Measurements from ENCODE around the gene CST11. TPM values are rescaled to one million over a fixed set of nuclear protein-coding genes. Genes with fewer than 3 reads are reported as not detected.

The CST11 gene
- total and polyA plus RNA-seq, 2 donors (not counting 3 experiments of a cell fraction or from before 2014, with no cell fraction given): not detected

DNA sequence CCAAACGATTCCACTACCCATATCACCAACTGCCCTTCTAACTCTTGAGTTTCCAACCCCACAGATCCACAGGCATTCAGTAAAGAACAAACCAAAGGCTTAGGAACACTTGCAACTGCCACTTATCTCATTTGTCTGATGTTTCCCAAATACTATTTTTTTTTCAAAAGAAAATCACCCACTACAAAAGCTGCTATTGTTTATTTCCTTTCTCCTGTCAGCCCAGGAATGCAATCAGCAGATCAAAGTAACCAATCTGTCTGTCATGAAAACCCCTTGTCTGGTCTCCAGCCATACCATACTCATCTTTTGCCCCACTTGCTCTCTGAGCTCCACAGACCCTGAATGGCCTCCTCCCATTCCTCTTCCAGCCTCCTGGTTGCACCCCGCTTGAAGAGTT, 29.5 kb upstream of the CST11 start:
- DNase-seq (ENCODE audit: low read depth, low spot score): no peak
- Histone ChIP-seq H3K9ac (replicated peaks; ENCODE audit: extremely low read depth, insufficient read depth, low read length) (no peak overlapping the region), H3K36me3 (ENCODE audit: control insufficient read depth in 2 of 2, extremely low read depth in 1 of 2, insufficient read depth in 2 of 2, low read length in 2 of 2) (no peaks in the 10 kb centered on the region), H3K4me3 (replicated peaks in 1 of 3; ENCODE audit: insufficient read depth in 1 of 3, low read depth in 1 of 3, low read length in 3 of 3) (no peak overlapping the region), H3K9me3 (replicated peaks; ENCODE audit: control insufficient read depth, insufficient read depth, low read length) (no peaks in the 10 kb centered on the region), H3K9me1 (replicated peaks; ENCODE audit: control insufficient read depth, extremely low read depth, insufficient read depth, low read length) (no peaks in the 10 kb centered on the region), H3K27me3 (ENCODE audit: control insufficient read depth in 2 of 2, insufficient read depth in 2 of 2, low read length in 2 of 2) (no peaks in the 10 kb centered on the region), H2AFZ (ENCODE audit: low read depth, low read length) (no peak overlapping the region), H3K79me2 (ENCODE audit: control insufficient read depth, insufficient read depth, low read length) (no peaks in the 10 kb centered on the region), H4K20me1 (replicated peaks; ENCODE audit: control insufficient read depth, extremely low read depth, insufficient read depth, low read length) (no peaks in the 10 kb centered on the region), H3K4me2 (ENCODE audit: insufficient read depth, low read length) (no peak overlapping the region), H3K4me1 (ENCODE audit: control insufficient read depth, extremely low read depth, insufficient read depth, low read length) (no peaks in the 10 kb centered on the region), H3K27ac (ENCODE audit: insufficient read depth, low read depth, low read length) (no peak overlapping the region)
- ChIA-PET CTCF (no interaction called here), POLR2A (no interaction called here)
- no peak for FAIRE-seq
- no TSS peak for BruUV-seq (replicated peaks)
- no peak for TF ChIP-seq JUN (IDR thresholded peaks at IDR 0.05; ENCODE audit: borderline replicate concordance, insufficient read depth, insufficient read length, low read depth)
- intact Hi-C loops (cut with micrococcal nuclease): no loop called here
- dilution Hi-C loops (cut with MboI; ENCODE audit: extremely low pct_ligation_motif_present, low sequenced_read_pairs): no loop called here

DNA sequence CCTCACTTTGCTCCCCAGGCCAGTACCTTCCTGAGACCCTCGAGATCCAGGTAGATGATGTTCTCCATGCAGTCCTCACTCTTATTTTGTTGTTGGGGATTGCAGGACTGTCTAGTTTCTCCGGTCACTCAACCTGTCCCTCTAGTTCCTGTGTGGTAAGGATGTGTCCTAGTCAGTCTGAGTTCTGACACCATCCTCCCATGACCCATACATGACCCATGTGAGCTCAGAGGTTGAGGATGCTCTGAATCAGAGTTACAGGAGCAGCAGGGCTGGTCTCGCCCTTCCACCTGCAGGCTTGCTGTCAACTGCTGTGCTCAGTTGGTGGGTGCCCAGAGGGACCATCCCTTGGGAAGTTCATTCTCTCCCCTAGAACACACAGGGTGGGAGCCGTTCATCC, 26.4 kb upstream of the CST11 start:
- H3K4me1 ChIP-seq (ENCODE audit: control insufficient read depth, extremely low read depth, insufficient read depth, low read length): no peaks in the 10 kb centered on the region
- DNase-seq (ENCODE audit: low read depth, low spot score) (no peak), FAIRE-seq (no peak)
- H2AFZ ChIP-seq (ENCODE audit: low read depth, low read length): no peak overlapping the region
- no peaks in the 10 kb centered on the region for H3K27me3 ChIP-seq (ENCODE audit: control insufficient read depth in 2 of 2, insufficient read depth in 2 of 2, low read length in 2 of 2)
- H3K9me3 ChIP-seq (replicated peaks; ENCODE audit: control insufficient read depth, insufficient read depth, low read length): no peaks in the 10 kb centered on the region
- intact Hi-C loops (cut with micrococcal nuclease): no loop called here
- H3K9me1 ChIP-seq (replicated peaks; ENCODE audit: control insufficient read depth, extremely low read depth, insufficient read depth, low read length): no peaks in the 10 kb centered on the region
- CTCF ChIA-PET: no interaction called here
- no TSS peak for BruUV-seq (replicated peaks)
- POLR2A ChIA-PET: no interaction called here
- H3K36me3 ChIP-seq (ENCODE audit: control insufficient read depth in 2 of 2, extremely low read depth in 1 of 2, insufficient read depth in 2 of 2, low read length in 2 of 2): no peaks in the 10 kb centered on the region
- TF ChIP-seq GATA2 (IDR thresholded peaks at IDR 0.05; ENCODE audit: insufficient read depth, insufficient read length, low read depth, low read length): no peak
- TF ChIP-seq JUN (IDR thresholded peaks at IDR 0.05; ENCODE audit: borderline replicate concordance, insufficient read depth, insufficient read length, low read depth): no peak
- no peak for TF ChIP-seq POLR2AphosphoS5 (IDR thresholded peaks at IDR 0.05; ENCODE audit: insufficient read depth, low read depth, low read length)
- no peak for TF ChIP-seq FOS (IDR thresholded peaks at IDR 0.05; ENCODE audit: borderline replicate concordance, insufficient read depth, low read length)
- no peak for TF ChIP-seq EZH2 (IDR thresholded peaks at IDR 0.05; ENCODE audit: borderline replicate concordance, low read depth, low read length, severe bottlenecking)
- TF ChIP-seq, protein P1, sequence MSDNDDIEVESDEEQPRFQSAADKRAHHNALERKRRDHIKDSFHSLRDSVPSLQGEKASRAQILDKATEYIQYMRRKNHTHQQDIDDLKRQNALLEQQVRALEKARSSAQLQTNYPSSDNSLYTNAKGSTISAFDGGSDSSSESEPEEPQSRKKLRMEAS (IDR thresholded peaks at IDR 0.05; ENCODE audit: insufficient read depth, insufficient read length): no peak
- TF ChIP-seq MYC (IDR thresholded peaks at IDR 0.05; ENCODE audit: low read depth, low read length): no peak
- TF ChIP-seq, protein P2, sequence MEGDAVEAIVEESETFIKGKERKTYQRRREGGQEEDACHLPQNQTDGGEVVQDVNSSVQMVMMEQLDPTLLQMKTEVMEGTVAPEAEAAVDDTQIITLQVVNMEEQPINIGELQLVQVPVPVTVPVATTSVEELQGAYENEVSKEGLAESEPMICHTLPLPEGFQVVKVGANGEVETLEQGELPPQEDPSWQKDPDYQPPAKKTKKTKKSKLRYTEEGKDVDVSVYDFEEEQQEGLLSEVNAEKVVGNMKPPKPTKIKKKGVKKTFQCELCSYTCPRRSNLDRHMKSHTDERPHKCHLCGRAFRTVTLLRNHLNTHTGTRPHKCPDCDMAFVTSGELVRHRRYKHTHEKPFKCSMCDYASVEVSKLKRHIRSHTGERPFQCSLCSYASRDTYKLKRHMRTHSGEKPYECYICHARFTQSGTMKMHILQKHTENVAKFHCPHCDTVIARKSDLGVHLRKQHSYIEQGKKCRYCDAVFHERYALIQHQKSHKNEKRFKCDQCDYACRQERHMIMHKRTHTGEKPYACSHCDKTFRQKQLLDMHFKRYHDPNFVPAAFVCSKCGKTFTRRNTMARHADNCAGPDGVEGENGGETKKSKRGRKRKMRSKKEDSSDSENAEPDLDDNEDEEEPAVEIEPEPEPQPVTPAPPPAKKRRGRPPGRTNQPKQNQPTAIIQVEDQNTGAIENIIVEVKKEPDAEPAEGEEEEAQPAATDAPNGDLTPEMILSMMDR (IDR thresholded peaks at IDR 0.05; ENCODE audit: extremely low read depth in 1 of 2, insufficient read depth in 1 of 2, low read depth in 1 of 2, low read length in 2 of 2): no peak
- TF ChIP-seq POLR2A (IDR thresholded peaks at IDR 0.05; ENCODE audit: low read depth, low read length): no peak
- dilution Hi-C loops (cut with MboI; ENCODE audit: extremely low pct_ligation_motif_present, low sequenced_read_pairs): no loop called here
- no peak overlapping the region for H3K9ac ChIP-seq (replicated peaks; ENCODE audit: extremely low read depth, insufficient read depth, low read length)
- H4K20me1 ChIP-seq (replicated peaks; ENCODE audit: control insufficient read depth, extremely low read depth, insufficient read depth, low read length): no peaks in the 10 kb centered on the region
- H3K4me2 ChIP-seq (ENCODE audit: insufficient read depth, low read length): no peak overlapping the region
- no peaks in the 10 kb centered on the region for H3K79me2 ChIP-seq (ENCODE audit: control insufficient read depth, insufficient read depth, low read length)
- no peak overlapping the region for H3K27ac ChIP-seq (ENCODE audit: insufficient read depth, low read depth, low read length)
- no peak overlapping the region for H3K4me3 ChIP-seq (replicated peaks in 1 of 3; ENCODE audit: insufficient read depth in 1 of 3, low read depth in 1 of 3, low read length in 3 of 3)
